Glomerular visceral epithelial cell (primary cell): Measurements from ENCODE around the gene TMTC2.

Experiments
- DNase-seq: peaks from one replicate; pipeline ENCODE4 v3.0.0-alpha.2; 2016; ENCODE audit errors: extremely low spot score

Gene TMTC2

GRCh38 chr12:82682326-82682725 is 4.4 kb upstream of the TMTC2 start:
- no peak for DNase-seq

- no peak for DNase-seq
Measured at GRCh38 chr12:82682851-82683261, 3.9 kb upstream of the TMTC2 start.

- peak; percentile 92 for DNase-seq
Measured at GRCh38 chr12:82685790-82686167, 927 bp upstream of the TMTC2 start.

GRCh38 chr12:82687021-82688011 is 610 bp downstream of the TMTC2 start:
- peak; percentile 48 for DNase-seq

- DNase-seq: peak; percentile 4
Measured at GRCh38 chr12:82688035-82688501, 1.4 kb downstream of the TMTC2 start.

GRCh38 chr12:82688596-82688995 is 1.9 kb downstream of the TMTC2 start:
- DNase-seq: no peak

GRCh38 chr12:82690006-82690405 is 3.3 kb downstream of the TMTC2 start:
- no peak for DNase-seq

- DNase-seq: no peak
Measured at GRCh38 chr12:82691513-82691912, 4.8 kb downstream of the TMTC2 start.

- DNase-seq: no peak
Measured at GRCh38 chr12:82694276-82694675, 7.6 kb downstream of the TMTC2 start.

GRCh38 chr12:82694970-82695369 is 8.3 kb downstream of the TMTC2 start:
- DNase-seq: no peak

- no peak for DNase-seq
Measured at GRCh38 chr12:82695531-82695930, 8.8 kb downstream of the TMTC2 start.

GRCh38 chr12:82696543-82696942 is 9.8 kb downstream of the TMTC2 start:
- DNase-seq: no peak

GRCh38 chr12:82698708-82699564 is 12.2 kb downstream of the TMTC2 start:
- DNase-seq: no peak

- no peak for DNase-seq
Measured at GRCh38 chr12:82705774-82706173, 19.1 kb downstream of the TMTC2 start.

GRCh38 chr12:82708061-82708879 is 21.6 kb downstream of the TMTC2 start:
- no peak for DNase-seq

GRCh38 chr12:82709794-82710355 is 23.2 kb downstream of the TMTC2 start:
- DNase-seq: no peak

GRCh38 chr12:82710741-82711140 is 24.0 kb downstream of the TMTC2 start:
- no peak for DNase-seq

- no peak for DNase-seq
Measured at GRCh38 chr12:82714427-82714826, 27.7 kb downstream of the TMTC2 start.

GRCh38 chr12:82721726-82722125 is 35.0 kb downstream of the TMTC2 start:
- no peak for DNase-seq

- DNase-seq: no peak
Measured at GRCh38 chr12:82723093-82723492, 36.4 kb downstream of the TMTC2 start.

GRCh38 chr12:82723891-82724290 is 37.2 kb downstream of the TMTC2 start:
- DNase-seq: no peak
